ENCODE results near the gene CHAC1.
"Not testable (repeated sequence)": the region's sequence is repeated elsewhere in the genome, so short reads cannot be mapped to it uniquely, and the experiment has no call there.

Gene CHAC1

DNA sequence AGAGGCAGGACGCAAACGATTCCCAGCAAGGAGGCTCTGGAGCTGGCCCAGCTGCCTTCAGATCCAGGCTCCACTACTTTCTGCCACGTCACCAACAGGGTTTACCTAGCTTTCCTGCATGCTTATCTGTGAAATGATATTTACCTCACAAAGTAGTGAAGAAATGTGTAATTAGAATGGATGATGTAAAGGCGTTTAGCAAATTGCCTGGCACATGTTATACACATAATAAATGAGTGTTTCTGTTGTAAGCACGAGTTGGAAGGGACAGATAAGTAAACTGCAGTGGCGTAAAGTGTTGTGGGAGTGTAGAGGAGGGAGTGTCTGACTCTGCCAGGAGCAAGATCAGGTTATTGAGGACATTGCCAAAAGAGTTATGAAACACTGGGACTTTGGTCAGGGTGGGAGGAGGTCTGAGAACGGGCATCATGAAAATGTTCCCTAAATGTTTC lies 3.5 kb upstream of the CHAC1 start:
- Mint-ChIP-seq H3K4me1 (peaks cover 40% of the 10 kb centered on the region), H3K4me3 (no peak overlapping the region), H3K36me3 (peaks cover 4% of the 10 kb centered on the region), H3K27ac (no peak overlapping the region), H3K27me3 (peaks cover 19% of the 10 kb centered on the region), H3K9me3 (no peaks in the 10 kb centered on the region)
- CTCF ChIA-PET, result interaction anchor here (1.2 kb wide), 1 partner anchor 9 kb away, joined by 3 read pairs; no protein-coding TSS in a partner anchor
- DNase-seq, result no peak

DNA sequence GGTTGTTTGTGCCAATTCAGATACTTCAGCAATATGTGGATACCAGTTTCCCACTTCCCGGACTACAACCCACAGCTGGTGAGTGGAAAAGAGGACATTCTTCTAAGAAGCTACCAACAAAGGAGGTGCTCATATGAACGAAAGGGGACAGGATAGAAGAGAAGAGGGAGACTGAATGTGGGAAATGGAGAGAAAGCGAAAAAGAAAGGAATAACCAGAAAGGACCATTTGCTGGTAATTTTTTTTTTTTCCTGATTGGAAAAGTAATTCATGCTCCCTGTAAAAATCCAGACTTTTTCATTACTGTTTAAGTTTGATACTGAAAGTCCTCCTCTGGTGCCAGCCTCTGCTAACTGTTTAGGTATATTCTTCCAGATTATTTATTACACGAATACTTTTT lies 1.5 kb upstream of the CHAC1 start:
- Mint-ChIP-seq H3K36me3 (peaks cover 9% of the 10 kb centered on the region), H3K4me1 (peaks cover 43% of the 10 kb centered on the region), H3K4me3 (peak overlapping the region; percentile 94), H3K9me3 (no peaks in the 10 kb centered on the region), H3K27ac (peak overlapping the region; percentile 93), H3K27me3 (peaks cover 17% of the 10 kb centered on the region)
- no peak for DNase-seq
- CTCF ChIA-PET, result interaction anchor here (0.6 to 6.9 kb wide), 4 partner anchors 10 to 132 kb away, joined by 3 to 43 read pairs (median 5); no protein-coding TSS in a partner anchor

DNA sequence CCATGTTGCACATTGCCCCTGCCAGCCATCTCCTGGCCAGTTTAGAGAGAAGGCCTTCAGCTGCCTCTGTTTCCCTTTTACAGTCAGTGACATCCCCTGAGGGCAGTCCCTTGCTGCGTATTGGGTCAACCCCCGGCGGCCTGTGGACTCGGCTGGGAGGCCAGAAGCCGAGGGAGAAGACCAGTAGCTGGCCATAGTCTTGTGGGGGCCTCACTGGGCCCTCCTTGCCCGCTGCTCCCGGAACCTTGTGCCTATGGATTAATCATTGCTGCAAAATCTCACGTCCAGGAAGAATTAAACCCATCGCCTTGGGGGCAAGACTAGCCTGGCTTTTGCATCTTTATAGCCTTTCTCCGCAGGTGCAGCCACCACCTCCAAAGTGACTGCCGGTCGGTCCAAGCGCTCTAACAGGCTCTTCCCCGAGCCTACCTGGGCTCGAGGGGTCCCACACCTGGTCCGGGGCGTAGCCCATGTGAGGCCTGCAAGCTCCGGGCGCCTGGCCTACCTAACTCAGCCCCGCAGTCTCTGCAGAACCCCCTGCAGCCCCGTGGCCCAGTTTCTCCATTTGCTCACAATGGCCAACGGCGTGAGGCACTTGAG lies 870 bp upstream of the CHAC1 start:
- DNase-seq, result no peak
- H3K27me3 Mint-ChIP-seq, result peaks cover 16% of the 10 kb centered on the region
- CTCF ChIA-PET, result interaction anchor here (0.6 to 6.9 kb wide), 4 partner anchors 10 to 273 kb away, joined by 3 to 43 read pairs (median 6); no protein-coding TSS in a partner anchor
- H3K4me1 Mint-ChIP-seq, result peaks cover 43% of the 10 kb centered on the region
- peak overlapping the region; percentile 94 for H3K4me3 Mint-ChIP-seq
- H3K36me3 Mint-ChIP-seq, result peaks cover 9% of the 10 kb centered on the region
- peak overlapping the region; percentile 93 for H3K27ac Mint-ChIP-seq
- H3K9me3 Mint-ChIP-seq, result no peaks in the 10 kb centered on the region

DNA sequence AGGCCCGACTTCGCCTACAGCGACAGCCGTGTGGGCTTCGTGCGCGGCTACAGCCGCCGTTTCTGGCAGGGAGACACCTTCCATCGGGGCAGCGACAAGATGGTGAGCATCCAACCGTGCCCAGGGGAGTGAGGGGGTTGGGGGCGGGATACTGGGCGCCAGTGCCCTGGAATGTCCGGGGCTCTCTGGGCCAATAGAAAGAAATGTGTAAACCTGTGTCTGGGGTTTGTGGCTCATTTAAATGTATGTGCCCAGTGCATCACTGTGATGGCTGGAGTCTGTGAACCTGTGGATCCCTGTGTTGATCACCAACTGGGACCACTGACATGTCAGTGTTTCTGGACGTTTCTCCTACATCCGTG lies 423 bp downstream of the CHAC1 start:
- Mint-ChIP-seq H3K4me1 (peaks cover 43% of the 10 kb centered on the region), H3K27ac (peak overlapping the region; percentile 93), H3K27me3 (peaks cover 15% of the 10 kb centered on the region), H3K36me3 (peaks cover 9% of the 10 kb centered on the region), H3K4me3 (peak overlapping the region; percentile 94), H3K9me3 (no peaks in the 10 kb centered on the region)
- DNase-seq, result no peak
- CTCF ChIA-PET, result interaction anchor here (0.7 to 6.9 kb wide), 5 partner anchors 10 to 70 kb away, joined by 3 to 43 read pairs (median 3); no protein-coding TSS in a partner anchor

DNA sequence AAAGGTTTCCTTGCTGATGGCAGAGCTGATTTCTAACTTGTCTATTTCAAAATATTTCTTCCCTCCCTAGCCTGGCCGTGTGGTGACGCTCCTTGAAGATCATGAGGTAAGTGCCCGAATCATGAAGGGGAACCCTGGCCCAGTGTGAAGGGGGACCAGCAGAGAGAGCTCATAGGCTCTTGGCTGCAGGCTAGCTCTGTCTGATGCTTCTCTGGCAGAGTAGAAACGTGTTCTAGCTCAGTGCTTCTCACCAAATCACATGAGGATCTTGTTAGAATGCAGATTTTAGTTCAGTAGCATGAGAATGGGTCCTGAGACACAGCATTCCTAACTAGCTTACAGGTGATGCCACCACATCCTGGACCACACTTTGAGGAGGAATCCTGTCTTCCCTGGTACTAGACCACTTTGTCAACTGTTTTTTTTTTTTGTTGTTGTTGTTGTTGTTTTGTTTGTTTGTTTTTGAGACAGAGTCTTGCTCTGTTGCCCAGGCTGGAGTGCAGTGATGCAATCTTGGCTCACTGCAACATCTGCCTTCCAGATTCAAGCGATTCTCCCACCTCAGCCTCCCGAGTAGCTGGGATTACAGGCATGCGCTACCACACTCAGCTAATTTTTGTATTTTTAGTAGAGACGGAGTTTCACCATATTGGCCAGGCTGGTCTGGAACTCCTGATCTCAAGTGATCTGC lies 1.0 kb downstream of the CHAC1 start:
- Mint-ChIP-seq H3K4me1 (peaks cover 43% of the 10 kb centered on the region), H3K27ac (peak overlapping the region; percentile 93), H3K4me3 (peak overlapping the region; percentile 94)
- DNase-seq, H3K36me3 Mint-ChIP-seq, H3K9me3 Mint-ChIP-seq, H3K27me3 Mint-ChIP-seq: not testable (repeated sequence)
- CTCF ChIA-PET, result interaction anchor here (0.7 to 6.9 kb wide), 3 partner anchors 12 to 70 kb away, joined by 3 to 43 read pairs (median 3); no protein-coding TSS in a partner anchor

DNA sequence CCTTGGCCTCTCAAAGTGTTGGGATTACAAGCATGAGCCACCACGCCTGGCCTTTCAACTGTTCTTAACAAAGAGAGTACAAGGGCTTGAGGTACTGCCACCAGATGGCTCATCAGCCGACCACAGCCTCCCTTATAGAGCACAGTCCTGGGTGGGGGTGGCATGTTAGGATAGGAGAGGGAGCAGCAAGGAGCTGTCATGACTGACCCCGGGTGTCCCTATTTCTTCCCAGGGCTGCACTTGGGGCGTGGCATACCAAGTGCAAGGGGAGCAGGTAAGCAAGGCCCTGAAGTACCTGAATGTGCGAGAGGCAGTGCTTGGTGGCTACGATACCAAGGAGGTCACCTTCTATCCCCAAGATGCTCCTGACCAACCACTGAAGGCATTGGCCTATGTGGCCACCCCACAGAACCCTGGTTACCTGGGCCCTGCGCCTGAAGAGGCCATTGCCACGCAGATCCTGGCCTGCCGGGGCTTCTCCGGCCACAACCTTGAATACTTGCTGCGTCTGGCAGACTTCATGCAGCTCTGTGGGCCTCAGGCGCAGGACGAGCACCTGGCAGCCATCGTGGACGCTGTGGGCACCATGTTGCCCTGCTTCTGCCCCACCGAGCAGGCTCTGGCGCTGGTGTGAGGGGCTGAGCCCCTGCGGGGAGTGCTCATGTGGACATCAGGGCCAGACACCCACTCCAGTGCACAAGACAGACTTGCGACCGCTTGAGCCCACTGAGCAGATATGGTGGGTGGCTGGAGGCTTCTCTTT lies 2.1 kb downstream of the CHAC1 start:
- Mint-ChIP-seq H3K4me1 (peaks cover 43% of the 10 kb centered on the region), H3K4me3 (peak overlapping the region; percentile 94)

DNA sequence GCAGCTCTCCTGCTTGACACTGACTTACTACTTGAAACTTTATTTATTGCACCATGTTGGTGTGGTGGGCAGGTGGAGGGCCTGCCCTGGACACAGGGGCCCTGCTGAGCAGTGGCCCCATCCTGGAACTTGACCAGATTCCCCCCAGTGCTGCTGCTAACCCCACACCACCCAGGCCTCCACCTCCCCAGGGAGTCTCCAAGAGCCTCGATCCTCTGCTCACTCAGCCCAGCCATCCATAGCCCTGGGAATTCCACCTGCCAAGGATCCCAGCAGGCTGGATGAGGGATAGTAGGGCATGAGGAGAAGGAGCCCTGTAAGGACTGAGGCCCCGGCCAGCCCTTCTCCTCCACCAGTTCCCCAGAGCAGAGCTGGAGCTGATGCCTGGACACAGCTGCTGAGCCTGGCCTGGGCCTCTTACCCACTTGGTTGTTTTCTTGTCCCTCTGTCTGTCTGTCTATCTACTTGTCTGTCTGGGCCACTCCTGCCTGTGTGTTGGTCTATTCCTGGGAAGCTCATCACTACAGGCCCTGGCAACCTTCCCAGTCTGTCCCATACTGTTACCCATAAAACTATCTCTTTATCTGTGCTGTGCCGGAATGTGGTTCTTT lies 2.8 kb downstream of the CHAC1 start:
- DNase-seq, result no peak
- Mint-ChIP-seq H3K27ac (no peak overlapping the region), H3K9me3 (no peaks in the 10 kb centered on the region), H3K36me3 (peaks cover 9% of the 10 kb centered on the region), H3K4me1 (peaks cover 43% of the 10 kb centered on the region), H3K4me3 (no peak overlapping the region), H3K27me3 (peaks cover 15% of the 10 kb centered on the region)
- CTCF ChIA-PET, result interaction anchor here (6.9 kb wide), 1 partner anchor 14 kb away, joined by 43 read pairs; no protein-coding TSS in a partner anchor

More for the DNA sequence above, 2.1 kb downstream of the CHAC1 start:
- DNase-seq, result no peak
- peaks cover 9% of the 10 kb centered on the region for H3K36me3 Mint-ChIP-seq
- H3K27me3 Mint-ChIP-seq, result peaks cover 12% of the 10 kb centered on the region
- CTCF ChIA-PET, result interaction anchor here (6.9 kb wide), 1 partner anchor 13 kb away, joined by 43 read pairs; no protein-coding TSS in a partner anchor
- H3K9me3 Mint-ChIP-seq, result no peaks in the 10 kb centered on the region
- peak overlapping the region; percentile 33 for H3K27ac Mint-ChIP-seq

DNA sequence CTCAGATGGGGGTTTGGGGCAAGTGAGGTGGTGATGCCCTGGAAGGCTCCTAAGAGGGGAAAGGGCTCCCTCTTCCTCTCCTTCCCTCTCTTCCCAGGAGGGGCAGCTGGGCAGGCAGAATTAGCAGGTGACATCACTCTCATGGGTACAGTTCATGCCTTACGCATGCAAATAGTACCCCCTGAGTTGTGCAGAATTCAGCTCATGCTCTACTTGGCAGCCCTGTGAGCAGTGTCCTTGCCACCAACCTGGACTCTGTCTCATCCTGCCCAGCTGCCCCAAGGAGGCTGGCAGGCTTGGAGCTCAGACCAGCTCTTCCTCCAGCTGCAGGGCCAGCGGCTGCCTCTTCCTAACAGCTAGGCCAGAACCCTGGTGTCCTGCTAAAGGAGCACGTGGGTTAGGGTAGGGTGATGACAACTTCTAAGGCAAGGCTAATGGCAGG lies 3.3 kb downstream of the CHAC1 start:
- no peak overlapping the region for H3K4me3 Mint-ChIP-seq
- peaks cover 15% of the 10 kb centered on the region for H3K27me3 Mint-ChIP-seq
- no peaks in the 10 kb centered on the region for H3K9me3 Mint-ChIP-seq
- H3K36me3 Mint-ChIP-seq, result peaks cover 9% of the 10 kb centered on the region
- no peak overlapping the region for H3K27ac Mint-ChIP-seq
- DNase-seq, result no peak
- H3K4me1 Mint-ChIP-seq, result peaks cover 42% of the 10 kb centered on the region
- CTCF ChIA-PET, result interaction anchor here (6.9 kb wide), 1 partner anchor 14 kb away, joined by 43 read pairs; no protein-coding TSS in a partner anchor

DNA sequence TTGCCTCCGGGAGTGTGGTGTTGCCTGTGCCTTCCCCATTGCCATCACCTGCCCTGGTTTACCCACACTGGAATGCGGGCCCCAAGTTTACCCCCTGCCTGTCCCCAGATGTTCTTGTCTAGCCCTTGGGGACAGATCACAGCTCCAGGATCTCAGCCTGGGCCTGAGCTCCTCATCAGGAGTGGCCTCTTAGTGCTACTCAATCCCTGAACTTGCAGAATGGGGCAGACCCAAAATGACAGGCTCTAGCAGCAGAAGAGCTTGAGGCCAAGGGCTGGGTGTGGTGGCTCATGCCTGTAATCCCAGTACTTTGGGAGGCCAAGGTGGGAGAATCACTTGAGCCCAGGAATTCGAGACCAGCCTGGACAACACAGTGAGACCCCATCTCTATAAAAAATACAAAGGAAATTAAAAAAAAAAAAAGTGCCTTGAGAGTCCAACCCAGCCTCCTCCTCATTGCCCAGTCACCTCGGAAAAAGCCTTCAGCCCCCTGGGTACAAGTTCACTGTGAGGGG lies 3.8 kb downstream of the CHAC1 start:
- CTCF ChIA-PET, result interaction anchor here (6.9 kb wide), 1 partner anchor 15 kb away, joined by 43 read pairs; no protein-coding TSS in a partner anchor
- Mint-ChIP-seq H3K4me3 (no peak overlapping the region), H3K27me3 (peaks cover 15% of the 10 kb centered on the region), H3K9me3 (no peaks in the 10 kb centered on the region), H3K27ac (no peak overlapping the region), H3K36me3 (peaks cover 9% of the 10 kb centered on the region), H3K4me1 (peaks cover 36% of the 10 kb centered on the region)
- DNase-seq, result no peak

DNA sequence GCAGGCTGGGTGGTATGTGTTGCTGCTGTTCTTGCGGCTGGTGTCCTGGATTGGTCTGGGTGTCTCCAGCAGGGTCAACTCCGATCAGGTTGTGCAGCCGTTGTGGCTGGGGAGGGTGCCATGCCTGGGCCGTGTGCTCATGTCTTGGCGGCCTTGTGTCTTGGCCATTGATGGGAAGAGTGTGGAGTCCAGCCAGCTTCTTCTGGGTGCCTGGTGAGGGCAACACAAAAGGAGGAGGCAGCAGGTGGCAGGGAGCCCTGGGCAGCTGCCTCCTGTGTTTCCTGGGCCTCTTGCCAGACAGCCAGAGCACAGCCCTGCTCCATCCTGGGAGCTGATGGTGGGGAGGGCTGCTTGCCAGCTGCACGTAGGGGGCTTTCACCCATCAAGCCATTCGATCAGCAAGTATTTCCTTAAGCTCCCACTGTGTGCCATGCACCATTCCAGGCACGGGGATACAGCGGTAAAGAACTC lies 4.3 kb downstream of the CHAC1 start:
- peaks cover 15% of the 10 kb centered on the region for H3K27me3 Mint-ChIP-seq
- H3K36me3 Mint-ChIP-seq, result peaks cover 9% of the 10 kb centered on the region
- H3K9me3 Mint-ChIP-seq, result no peaks in the 10 kb centered on the region
- H3K4me3 Mint-ChIP-seq, result no peak overlapping the region
- H3K4me1 Mint-ChIP-seq, result peaks cover 31% of the 10 kb centered on the region
- peak; percentile 10 for DNase-seq
- H3K27ac Mint-ChIP-seq, result no peak overlapping the region
- CTCF ChIA-PET, result no interaction called here

DNA sequence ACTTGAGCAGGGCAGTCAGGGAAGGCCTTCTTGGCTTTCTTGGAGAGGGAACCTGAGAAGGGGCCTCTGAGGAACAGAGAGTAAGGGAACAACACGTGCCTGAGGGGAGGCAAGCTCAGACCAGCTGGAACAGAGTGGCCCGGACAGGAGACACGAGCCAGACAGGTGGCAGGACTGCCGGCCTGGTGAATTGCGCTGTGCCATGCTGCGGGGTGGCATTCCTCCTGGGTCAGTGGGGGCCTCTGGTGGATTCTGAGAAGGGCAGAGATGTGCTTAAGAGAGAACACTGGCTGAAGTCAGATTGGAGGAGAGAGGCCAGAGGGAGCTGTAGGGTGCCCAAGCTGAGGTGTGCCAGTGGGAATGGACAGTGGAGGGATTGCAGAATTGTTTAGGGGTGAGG lies 4.9 kb downstream of the CHAC1 start:
- CTCF ChIA-PET, result no interaction called here
- no peak overlapping the region for H3K27ac Mint-ChIP-seq
- no peaks in the 10 kb centered on the region for H3K9me3 Mint-ChIP-seq
- peaks cover 8% of the 10 kb centered on the region for H3K36me3 Mint-ChIP-seq
- DNase-seq, result peak; percentile 15
- H3K4me1 Mint-ChIP-seq, result peaks cover 28% of the 10 kb centered on the region
- peaks cover 14% of the 10 kb centered on the region for H3K27me3 Mint-ChIP-seq
- no peak overlapping the region for H3K4me3 Mint-ChIP-seq

DNA sequence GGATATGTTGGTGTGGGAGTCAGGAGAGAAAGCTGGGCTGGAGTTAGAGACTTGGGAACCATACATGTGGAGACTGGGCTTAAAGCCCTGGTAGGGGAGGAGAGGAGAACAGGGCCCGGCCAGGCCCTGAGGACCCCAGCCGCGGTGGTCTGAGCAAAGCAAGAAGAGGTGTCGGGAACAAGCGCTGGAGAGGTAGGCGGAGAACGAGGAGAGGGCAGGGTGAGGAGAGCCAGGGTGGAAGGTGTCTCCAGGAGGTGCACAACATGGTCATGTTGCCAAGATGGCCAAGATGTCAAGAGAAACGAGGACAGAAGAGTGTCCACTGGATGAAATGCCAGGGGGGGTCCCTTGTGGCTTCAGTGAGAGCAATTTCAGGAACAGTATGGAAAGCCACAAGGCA lies 5.5 kb downstream of the CHAC1 start:
- H3K36me3 Mint-ChIP-seq, result peaks cover 6% of the 10 kb centered on the region
- H3K27me3 Mint-ChIP-seq, result peaks cover 10% of the 10 kb centered on the region
- no peaks in the 10 kb centered on the region for H3K9me3 Mint-ChIP-seq
- no peak overlapping the region for H3K4me3 Mint-ChIP-seq
- CTCF ChIA-PET, result no interaction called here
- no peak overlapping the region for H3K27ac Mint-ChIP-seq
- peak; percentile 10 for DNase-seq
- H3K4me1 Mint-ChIP-seq, result peaks cover 23% of the 10 kb centered on the region

DNA sequence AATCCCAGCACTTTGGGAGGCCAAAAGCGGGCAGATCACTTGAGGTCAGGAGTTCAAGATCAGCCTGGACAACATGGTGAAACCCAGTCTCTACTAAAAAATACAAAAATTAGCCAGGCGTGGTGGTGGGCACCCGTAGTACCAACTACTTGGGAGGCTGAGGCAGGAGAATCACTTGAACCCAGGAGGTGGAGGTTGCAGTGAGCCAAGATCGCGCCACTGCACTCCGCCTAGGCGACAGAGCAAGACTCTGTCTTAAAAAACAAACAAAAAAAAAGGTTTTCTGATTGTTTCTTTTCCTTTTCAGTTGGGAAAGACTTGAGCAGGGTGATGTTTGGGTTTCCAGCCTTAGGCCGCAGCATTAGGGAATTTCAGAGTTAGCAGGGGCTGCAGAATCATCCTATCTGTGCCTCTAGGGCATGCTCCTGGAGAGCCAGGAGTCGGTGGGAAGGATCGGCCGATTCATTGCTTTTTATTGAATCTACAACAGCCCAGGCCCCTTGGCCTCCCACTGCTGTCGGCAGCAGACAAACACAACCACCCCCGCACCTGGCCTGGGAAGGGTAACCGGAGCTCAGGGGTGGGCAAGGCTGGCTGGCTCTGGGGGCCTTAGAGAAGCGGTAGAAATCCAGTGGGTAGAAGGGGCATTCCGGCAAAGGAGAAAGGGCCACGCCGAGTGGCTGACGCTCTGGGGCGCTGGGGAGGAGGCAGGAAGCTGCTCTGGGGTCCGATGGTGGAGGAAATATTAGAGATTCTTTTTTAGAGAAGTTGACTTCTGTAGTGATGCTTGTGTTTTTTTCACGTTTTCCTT lies 6.3 kb downstream of the CHAC1 start:
- no peaks in the 10 kb centered on the region for H3K9me3 Mint-ChIP-seq
- no peak overlapping the region for H3K27ac Mint-ChIP-seq
- CTCF ChIA-PET, result no interaction called here
- DNase-seq, result peak; percentile 13
- H3K36me3 Mint-ChIP-seq, result peaks cover 6% of the 10 kb centered on the region
- peaks cover 10% of the 10 kb centered on the region for H3K27me3 Mint-ChIP-seq
- peaks cover 15% of the 10 kb centered on the region for H3K4me1 Mint-ChIP-seq
- no peak overlapping the region for H3K4me3 Mint-ChIP-seq

Measured in activated naive CD4-positive, alpha-beta T cell treated with anti-CD3 and anti-CD28 coated beads, Interleukin-2, amount 10 ng/mL, durations not matched to agents 7 days and 5 days (primary cell).